Neutrophil (primary cell): ENCODE results near the gene PM20D2.

Experiments used
- H3K27ac ChIP-seq: fragments of 200-600 bp; sonication (generic); 2 replicates; pipeline ENCODE4 v1.5.1; 2016; ENCODE audit warnings: mild to moderate bottlenecking, moderate library complexity
- H3K27me3 ChIP-seq: fragments of 200-600 bp; sonication (generic); 2 replicates; pipeline ENCODE4 v1.6.0; 2016; ENCODE audit warnings: mild to moderate bottlenecking
- H3K36me3 ChIP-seq: fragments of 200-600 bp; sonication (generic); 2 replicates; pipeline ENCODE4 v1.5.1; 2017
- H3K4me1 ChIP-seq, 2 experiments: fragments of 200-600 bp in 1 of 2; sonication (generic) in 1 of 2; 1 replicate in 1 of 2; 2 replicates in 1 of 2; pipeline versions ENCODE4 v1.5.1 to v1.6.1; 2013 to 2016; ENCODE audit warnings: low read depth in 1 of 2, low read length in 1 of 2, mild to moderate bottlenecking in 1 of 2, moderate library complexity in 1 of 2; ENCODE audit not compliant: control insufficient read depth in 1 of 2, insufficient read depth in 1 of 2
- H3K4me3 ChIP-seq, 2 experiments: fragments of 200-600 bp in 1 of 2; sonication (generic) in 1 of 2; 1 replicate in 1 of 2; 2 replicates in 1 of 2; pipeline ENCODE4 v1.5.1; 2013 to 2016; ENCODE audit warnings: low read depth in 1 of 2, low read length in 1 of 2, mild to moderate bottlenecking in 1 of 2, moderate library complexity in 1 of 2
- H3K9me3 ChIP-seq: fragments of 200-600 bp; sonication (generic); 2 replicates; pipeline ENCODE4 v1.5.1; 2016
- TF ChIP-seq, protein P1 (sequence below): fragments of 200-600 bp; sonication (generic); IDR thresholded peaks from 2 replicates; pipeline ENCODE4 v1.5.1; 2016; ENCODE audit warnings: antibody characterized with exemption

Gene PM20D2

GRCh38 chr6:89184344-89184743, 38.5 kb downstream of the PM20D2 start:
- no peak overlapping the region for H3K4me3 ChIP-seq
- TF ChIP-seq, protein P1, sequence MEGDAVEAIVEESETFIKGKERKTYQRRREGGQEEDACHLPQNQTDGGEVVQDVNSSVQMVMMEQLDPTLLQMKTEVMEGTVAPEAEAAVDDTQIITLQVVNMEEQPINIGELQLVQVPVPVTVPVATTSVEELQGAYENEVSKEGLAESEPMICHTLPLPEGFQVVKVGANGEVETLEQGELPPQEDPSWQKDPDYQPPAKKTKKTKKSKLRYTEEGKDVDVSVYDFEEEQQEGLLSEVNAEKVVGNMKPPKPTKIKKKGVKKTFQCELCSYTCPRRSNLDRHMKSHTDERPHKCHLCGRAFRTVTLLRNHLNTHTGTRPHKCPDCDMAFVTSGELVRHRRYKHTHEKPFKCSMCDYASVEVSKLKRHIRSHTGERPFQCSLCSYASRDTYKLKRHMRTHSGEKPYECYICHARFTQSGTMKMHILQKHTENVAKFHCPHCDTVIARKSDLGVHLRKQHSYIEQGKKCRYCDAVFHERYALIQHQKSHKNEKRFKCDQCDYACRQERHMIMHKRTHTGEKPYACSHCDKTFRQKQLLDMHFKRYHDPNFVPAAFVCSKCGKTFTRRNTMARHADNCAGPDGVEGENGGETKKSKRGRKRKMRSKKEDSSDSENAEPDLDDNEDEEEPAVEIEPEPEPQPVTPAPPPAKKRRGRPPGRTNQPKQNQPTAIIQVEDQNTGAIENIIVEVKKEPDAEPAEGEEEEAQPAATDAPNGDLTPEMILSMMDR = no peak
- H3K27me3 ChIP-seq = no peaks in the 10 kb centered on the region
- H3K4me1 ChIP-seq = no peaks in the 10 kb centered on the region
- H3K36me3 ChIP-seq = no peaks in the 10 kb centered on the region
- no peaks in the 10 kb centered on the region for H3K9me3 ChIP-seq
- no peak overlapping the region for H3K27ac ChIP-seq

DNA sequence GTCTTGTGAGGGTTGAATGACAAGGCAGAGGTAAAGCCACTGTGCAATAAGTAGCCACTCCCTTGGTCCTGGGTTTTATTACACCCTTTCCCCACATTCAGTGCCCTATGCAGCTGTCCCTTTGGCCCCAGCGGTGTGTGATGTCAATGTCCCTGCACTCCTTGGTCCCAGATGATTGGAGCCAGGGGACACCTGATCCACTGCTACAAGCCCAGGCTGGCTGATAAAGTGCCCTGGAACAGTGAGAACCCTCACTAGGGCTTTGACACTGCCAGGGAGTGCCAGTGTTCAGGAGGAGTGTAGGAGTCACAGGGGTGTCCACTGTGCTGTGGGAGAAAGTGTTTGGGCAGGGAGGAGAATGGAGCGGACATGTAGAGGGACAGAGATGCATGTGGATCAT, 40.9 kb downstream of the PM20D2 start:
- TF ChIP-seq, protein P1 = no peak
- no peaks in the 10 kb centered on the region for H3K36me3 ChIP-seq
- H3K4me1 ChIP-seq = no peaks in the 10 kb centered on the region
- H3K27ac ChIP-seq = no peak overlapping the region
- H3K9me3 ChIP-seq = no peaks in the 10 kb centered on the region
- no peak overlapping the region for H3K4me3 ChIP-seq
- H3K27me3 ChIP-seq = no peaks in the 10 kb centered on the region

GRCh38 chr6:89187504-89187903, 41.6 kb downstream of the PM20D2 start:
- no peaks in the 10 kb centered on the region for H3K4me1 ChIP-seq
- no peak overlapping the region for H3K27ac ChIP-seq
- TF ChIP-seq, protein P1 = no peak
- no peak overlapping the region for H3K4me3 ChIP-seq
- no peaks in the 10 kb centered on the region for H3K9me3 ChIP-seq
- no peaks in the 10 kb centered on the region for H3K27me3 ChIP-seq
- H3K36me3 ChIP-seq = no peaks in the 10 kb centered on the region

GRCh38 chr6:89190741-89191140, 44.9 kb downstream of the PM20D2 start:
- Histone ChIP-seq H3K27me3 (no peaks in the 10 kb centered on the region), H3K36me3 (no peaks in the 10 kb centered on the region), H3K9me3 (no peaks in the 10 kb centered on the region), H3K4me3 (no peak overlapping the region), H3K27ac (no peak overlapping the region), H3K4me1 (no peaks in the 10 kb centered on the region)
- TF ChIP-seq, protein P1 = no peak

DNA sequence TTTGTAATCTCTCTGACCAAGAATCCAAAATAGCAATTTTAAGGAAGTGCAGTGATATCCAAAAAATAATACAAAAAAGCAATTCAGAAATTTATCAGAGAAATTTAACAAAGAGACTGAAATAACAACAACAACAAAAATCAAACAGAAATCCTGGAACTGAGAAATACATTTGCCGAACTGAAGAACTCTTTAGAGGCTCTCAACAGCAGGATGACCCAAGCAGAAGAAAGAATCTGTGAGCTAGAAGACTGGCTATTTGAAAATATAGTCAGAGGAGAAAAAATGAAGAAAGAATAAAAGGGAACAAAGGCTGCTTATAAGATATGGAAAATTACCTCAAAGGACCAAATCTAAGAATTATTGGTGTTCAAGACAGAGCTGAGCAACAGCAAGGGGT, 48.7 kb downstream of the PM20D2 start:
- Histone ChIP-seq H3K36me3 (no peaks in the 10 kb centered on the region), H3K4me1 (no peaks in the 10 kb centered on the region), H3K4me3 (no peak overlapping the region), H3K27ac (no peak overlapping the region), H3K9me3 (no peaks in the 10 kb centered on the region), H3K27me3 (no peaks in the 10 kb centered on the region)
- TF ChIP-seq, protein P1 = no peak

GRCh38 chr6:89197141-89197540, 51.3 kb downstream of the PM20D2 start:
- no peaks in the 10 kb centered on the region for H3K9me3 ChIP-seq
- TF ChIP-seq, protein P1 = no peak

More at GRCh38 chr6:89197141-89197540, 51.3 kb downstream of the PM20D2 start:
- no peaks in the 10 kb centered on the region for H3K36me3 ChIP-seq
- H3K4me1 ChIP-seq = no peaks in the 10 kb centered on the region
- no peak overlapping the region for H3K4me3 ChIP-seq
- H3K27me3 ChIP-seq = no peaks in the 10 kb centered on the region
- H3K27ac ChIP-seq = no peak overlapping the region
